Measurements from ENCODE around the gene EFHC1. TPM values are rescaled to one million over a fixed set of nuclear protein-coding genes. Genes with fewer than 3 reads are reported as not detected.

EFHC1 gene
- total RNA-seq, 4 donors from 2014 or later, result 0.46 to 9.3 (median 1.5) TPM

GRCh38 chr6:52400313-52401041, 19.7 kb upstream of the EFHC1 start:
- ATAC-seq, result no peak
- H3K4me3 ChIP-seq, result no peak overlapping the region
- in situ Hi-C loops (cut with MboI; ENCODE audit: low sequenced_read_pairs in 4 of 4) (loop anchor here in 2 of 4 donors (25.0 kb wide), 1 partner anchor 587 kb away; the partner anchor contains the start of gene GSTA4 (in 2 of the 2)), intact Hi-C loops (cut with DNase I; ENCODE audit: low total_unique reads) (no loop called here)
- H3K27me3 ChIP-seq, result no peaks in the 10 kb centered on the region
- no peak overlapping the region for H3K27ac ChIP-seq
- TF ChIP-seq CTCF (IDR thresholded peaks at IDR 0.05 in 4 of 5, conservative IDR thresholded peaks at IDR 0.05 in 1 of 5) (no peak), POLR2A (IDR thresholded peaks at IDR 0.05) (no peak)
- H3K36me3 ChIP-seq, result no peaks in the 10 kb centered on the region
- H3K9me3 ChIP-seq, result no peaks in the 10 kb centered on the region
- H3K4me1 ChIP-seq, result no peaks in the 10 kb centered on the region
- DNase-seq, result no peak

GRCh38 chr6:52403086-52403485, 17.1 kb upstream of the EFHC1 start:
- DNase-seq (no peak), ATAC-seq (no peak)
- Histone ChIP-seq H3K27ac (no peak overlapping the region), H3K27me3 (no peaks in the 10 kb centered on the region), H3K4me3 (no peak overlapping the region), H3K4me1 (no peaks in the 10 kb centered on the region), H3K9me3 (no peaks in the 10 kb centered on the region), H3K36me3 (no peaks in the 10 kb centered on the region)
- in situ Hi-C loops (cut with MboI; ENCODE audit: low sequenced_read_pairs in 4 of 4), result loop anchor here in 2 of 4 donors (25.0 kb wide), 1 partner anchor 584 kb away; the partner anchor contains the start of gene GSTA4 (in 2 of the 2)
- TF ChIP-seq CTCF (IDR thresholded peaks at IDR 0.05 in 4 of 5, conservative IDR thresholded peaks at IDR 0.05 in 1 of 5) (no peak), POLR2A (IDR thresholded peaks at IDR 0.05) (no peak)
- intact Hi-C loops (cut with DNase I; ENCODE audit: low total_unique reads), result no loop called here

GRCh38 chr6:52403627-52404026, 16.5 kb upstream of the EFHC1 start:
- TF ChIP-seq POLR2A (IDR thresholded peaks at IDR 0.05) (no peak), CTCF (IDR thresholded peaks at IDR 0.05 in 4 of 5, conservative IDR thresholded peaks at IDR 0.05 in 1 of 5) (no peak)
- H3K36me3 ChIP-seq, result no peaks in the 10 kb centered on the region
- H3K9me3 ChIP-seq, result no peaks in the 10 kb centered on the region
- intact Hi-C loops (cut with DNase I; ENCODE audit: low total_unique reads), result no loop called here
- no peaks in the 10 kb centered on the region for H3K27me3 ChIP-seq
- H3K4me3 ChIP-seq, result no peak overlapping the region
- ATAC-seq, result no peak
- no peak overlapping the region for H3K27ac ChIP-seq
- in situ Hi-C loops (cut with MboI; ENCODE audit: low sequenced_read_pairs in 4 of 4), result loop anchor here in 2 of 4 donors (25.0 kb wide), 1 partner anchor 584 kb away; the partner anchor contains the start of gene GSTA4 (in 2 of the 2)
- DNase-seq, result no peak
- H3K4me1 ChIP-seq, result no peaks in the 10 kb centered on the region

- no peaks in the 10 kb centered on the region for H3K36me3 ChIP-seq
- intact Hi-C loops (cut with DNase I; ENCODE audit: low total_unique reads), result no loop called here
- no peak overlapping the region for H3K27ac ChIP-seq
- TF ChIP-seq POLR2A (IDR thresholded peaks at IDR 0.05) (no peak), CTCF (IDR thresholded peaks at IDR 0.05 in 4 of 5, conservative IDR thresholded peaks at IDR 0.05 in 1 of 5) (no peak)
- H3K4me3 ChIP-seq, result no peak overlapping the region
- no peaks in the 10 kb centered on the region for H3K9me3 ChIP-seq
- no peaks in the 10 kb centered on the region for H3K4me1 ChIP-seq
- DNase-seq, result no peak
- ATAC-seq, result no peak
- no peaks in the 10 kb centered on the region for H3K27me3 ChIP-seq
- in situ Hi-C loops (cut with MboI; ENCODE audit: low sequenced_read_pairs in 4 of 4), result loop anchor here in 2 of 4 donors (25.0 kb wide), 1 partner anchor 582 kb away; the partner anchor contains the start of gene GSTA4 (in 2 of the 2)
Observed at GRCh38 chr6:52405243-52405642, 14.9 kb upstream of the EFHC1 start.
